Renal pelvis (tissue), 12 donors: ENCODE measurements around the gene MFAP3. TPM values are rescaled to one million over a fixed set of nuclear protein-coding genes. Genes with fewer than 3 reads are reported as not detected.
"Not testable (repeated sequence)": the region's sequence is repeated elsewhere in the genome, so short reads cannot be mapped to it uniquely, and the experiment has no call there.

ENCODE experiments used
- DNase-seq: peaks from one replicate; pipeline ENCODE4 v3.0.0-alpha.2; 2013
- long read RNA-seq, 16 experiments: transcript quantifications; one replicate each; lab custom pipeline, GENCODE V29; 2026
- polyA plus RNA-seq, 3 donors: library from polyadenylated mRNA; unstranded; fragments of 120-200 nt; gene quantifications; one replicate each; pipeline ENCODE4 v1.2.1, GENCODE V29; 2013; ENCODE audit not compliant: insufficient read length in 3 of 3

The MFAP3 gene
- polyA plus RNA-seq: 10 to 100 TPM; 42.2 to 48.7 (median 44.1) TPM
- long read RNA-seq, donor 1, partial matches to known transcripts: 0 of 3 reads
- long read RNA-seq, donor 1, other reads (novel, unspliced or antisense): 0 of 3 reads
- long read RNA-seq, donor 2, partial matches to known transcripts: 0 of 1 reads
- long read RNA-seq, donor 2, other reads (novel, unspliced or antisense): 0 of 1 reads
- long read RNA-seq, donor 3, partial matches to known transcripts: 0 of 3 reads
- long read RNA-seq, donor 3, other reads (novel, unspliced or antisense): 0 of 3 reads
- long read RNA-seq, donor 4, partial matches to known transcripts: 0 of 5 reads
- long read RNA-seq, donor 4, other reads (novel, unspliced or antisense): 0 of 5 reads
- long read RNA-seq, donor 5, partial matches to known transcripts: 0 of 2 reads
- long read RNA-seq, donor 5, other reads (novel, unspliced or antisense): 0 of 2 reads
- long read RNA-seq, donor 6, transcript MFAP3-212 (3 exons, 643 nt): major isoform, 6 of 7 reads
- long read RNA-seq, donor 6, partial matches to known transcripts: 0 of 7 reads
- long read RNA-seq, donor 6, other reads (novel, unspliced or antisense): 0 of 7 reads
- long read RNA-seq, donor 7, partial matches to known transcripts: 7 of 10 reads
- long read RNA-seq, donor 7, other reads (novel, unspliced or antisense): 0 of 10 reads
- long read RNA-seq, donor 8, partial matches to known transcripts: 5 of 8 reads
- long read RNA-seq, donor 8, other reads (novel, unspliced or antisense): 0 of 8 reads
- long read RNA-seq, donor 9, transcript MFAP3-212 (3 exons, 643 nt): major isoform, 7 of 8 reads
- long read RNA-seq, donor 9, partial matches to known transcripts: 0 of 8 reads
- long read RNA-seq, donor 9, other reads (novel, unspliced or antisense): 0 of 8 reads
- long read RNA-seq, donor 10, transcript MFAP3-212 (3 exons, 643 nt): major isoform, 6 of 6 reads
- long read RNA-seq, donor 10, partial matches to known transcripts: 0 of 6 reads
- long read RNA-seq, donor 10, other reads (novel, unspliced or antisense): 0 of 6 reads
- long read RNA-seq, donor 11, partial matches to known transcripts: 0 of 5 reads
- long read RNA-seq, donor 11, other reads (novel, unspliced or antisense): 0 of 5 reads
- long read RNA-seq, donor 12, transcript MFAP3-212 (3 exons, 643 nt): major isoform, 7 of 16 reads
- long read RNA-seq, donor 12, partial matches to known transcripts: 7 of 16 reads
- long read RNA-seq, donor 12, other reads (novel, unspliced or antisense): 0 of 16 reads
- long read RNA-seq, donor 13, partial matches to known transcripts: 15 of 17 reads
- long read RNA-seq, donor 13, other reads (novel, unspliced or antisense): 0 of 17 reads
- long read RNA-seq, donor 14, transcript MFAP3-212 (3 exons, 643 nt): major isoform, 6 of 6 reads
- long read RNA-seq, donor 14, partial matches to known transcripts: 0 of 6 reads
- long read RNA-seq, donor 14, other reads (novel, unspliced or antisense): 0 of 6 reads
- long read RNA-seq, donor 15, transcript MFAP3-212 (3 exons, 643 nt): major isoform, 6 of 8 reads
- long read RNA-seq, donor 15, partial matches to known transcripts: 0 of 8 reads
- long read RNA-seq, donor 15, other reads (novel, unspliced or antisense): 0 of 8 reads
- long read RNA-seq, donor 16, transcript MFAP3-212 (3 exons, 643 nt): major isoform, 6 of 7 reads
- long read RNA-seq, donor 16, partial matches to known transcripts: 0 of 7 reads
- long read RNA-seq, donor 16, other reads (novel, unspliced or antisense): 0 of 7 reads

GRCh38 chr5:154038707-154039457, at the start of gene MFAP3, which contains the start of gene FAM114A2:
TSS of gene MFAP3 (plus strand) at chr5:154038967. CDS start at chr5:154049723, 10,756 bp downstream.
TSS of gene FAM114A2 (minus strand) at chr5:154038910. CDS start at chr5:154034953, 3,957 bp downstream.
- DNase-seq: peak; percentile 87

GRCh38 chr5:153991168-153991567, 47.6 kb upstream of the MFAP3 start:
- no peak for DNase-seq

GRCh38 chr5:153998010-153998409, 40.8 kb upstream of the MFAP3 start:
- DNase-seq: no peak

DNA sequence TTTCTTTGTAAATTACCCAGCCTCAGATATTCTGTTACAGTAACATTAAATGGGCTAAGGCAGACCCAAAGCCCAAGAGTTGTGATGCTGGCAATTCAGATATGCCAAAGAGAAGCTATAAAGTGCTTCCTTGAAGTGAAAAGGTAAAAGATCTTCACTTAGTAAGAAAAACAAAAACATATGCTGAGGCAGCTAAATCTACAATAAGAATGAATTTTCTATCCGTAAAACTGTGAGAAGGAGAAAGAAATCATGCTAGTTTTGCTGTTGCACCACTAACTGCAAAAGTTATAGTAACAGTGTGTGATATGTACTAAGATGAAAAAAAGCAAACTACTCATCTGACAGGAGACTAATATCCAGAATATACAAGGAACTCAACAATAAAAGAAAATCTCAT, 40.0 kb upstream of the MFAP3 start:
- no peak for DNase-seq

DNA sequence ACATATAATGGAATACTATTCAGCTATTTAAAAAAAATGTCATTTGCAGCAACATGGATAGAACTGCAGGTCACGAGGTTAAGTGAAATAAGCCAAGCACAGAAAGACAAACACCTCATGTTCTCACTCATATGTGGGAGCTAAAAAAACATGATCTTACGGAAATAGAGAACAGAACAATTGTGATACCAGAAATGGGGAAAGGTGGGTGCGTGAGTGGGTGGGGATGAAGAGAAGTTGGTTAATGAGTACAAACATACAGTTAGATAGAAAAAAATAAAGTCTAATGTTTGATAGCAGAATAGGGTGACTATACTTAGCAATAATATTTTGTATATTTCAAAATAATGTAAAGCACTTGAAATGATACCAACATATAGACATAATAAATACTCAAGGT, 38.8 kb upstream of the MFAP3 start:
- DNase-seq: no peak

GRCh38 chr5:154000703-154001102, 38.1 kb upstream of the MFAP3 start:
- DNase-seq: no peak

DNA sequence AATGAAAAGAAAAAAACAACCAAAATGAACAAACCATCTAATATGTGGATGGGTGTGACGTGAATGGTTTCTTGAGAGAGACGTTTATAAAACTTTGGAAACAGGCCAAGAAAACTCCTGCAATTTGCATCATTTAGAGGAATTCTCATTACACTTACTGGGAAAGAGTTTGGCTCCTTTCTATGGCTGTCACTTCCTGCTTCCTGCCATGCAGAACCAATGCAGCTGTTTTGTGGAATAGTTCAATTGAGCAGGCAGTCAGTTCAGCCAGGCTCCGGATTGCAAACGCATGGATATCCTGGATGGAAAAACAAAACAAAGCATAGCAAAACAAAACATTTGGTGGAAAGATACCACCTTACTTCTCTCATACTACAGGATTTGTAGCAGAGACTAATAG, 36.7 kb upstream of the MFAP3 start:
- DNase-seq: peak; percentile 57

DNA sequence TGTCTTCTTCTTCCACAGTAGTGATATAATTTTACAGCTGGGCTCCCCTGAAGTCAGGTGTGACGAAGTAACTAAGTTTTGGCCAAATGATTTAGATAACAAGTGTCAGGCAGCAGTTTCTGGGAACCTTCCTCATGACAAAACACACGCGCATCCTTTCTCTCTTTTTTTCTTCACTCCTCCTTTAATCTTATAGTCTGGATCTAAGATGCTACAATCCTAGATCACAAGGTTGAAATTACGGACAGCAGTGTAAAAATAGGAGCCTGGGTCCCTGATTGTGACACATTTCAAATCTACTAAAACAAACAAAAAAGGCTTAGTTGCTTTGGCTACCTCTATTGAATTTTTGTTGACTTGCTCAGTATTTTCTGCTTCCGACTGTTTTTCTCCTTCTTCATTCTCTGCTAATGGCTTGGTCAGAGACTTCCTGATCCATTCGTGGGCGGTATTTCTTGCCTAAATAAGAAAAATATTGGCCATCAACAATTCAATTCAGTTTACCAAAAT, 36.2 kb upstream of the MFAP3 start:
- no peak for DNase-seq

- DNase-seq: no peak
These were observed 33.1 kb upstream of the MFAP3 start for GRCh38 chr5:154005648-154006047.

GRCh38 chr5:154010660-154011059, 28.1 kb upstream of the MFAP3 start:
- DNase-seq: no peak

GRCh38 chr5:154015071-154015693, 23.6 kb upstream of the MFAP3 start:
- DNase-seq: no peak

DNA sequence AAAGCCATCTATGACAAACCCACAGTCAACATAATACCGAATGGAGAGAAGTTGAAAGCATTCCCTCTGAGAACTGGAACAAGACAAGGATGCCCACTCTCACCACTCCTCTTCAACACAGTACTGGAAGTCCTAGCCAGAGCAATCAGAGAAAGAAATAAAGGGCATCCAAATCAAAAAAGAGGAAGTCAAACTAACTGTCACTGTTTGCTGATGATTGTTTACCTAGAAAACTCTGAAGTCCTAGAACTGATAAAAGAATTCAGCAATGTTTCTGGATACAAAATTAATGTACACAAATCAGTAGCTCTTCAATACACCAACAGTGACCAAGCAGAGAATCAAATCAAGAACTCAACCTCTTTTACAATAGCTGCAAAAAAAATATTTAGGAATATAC, 19.8 kb upstream of the MFAP3 start:
- not testable (repeated sequence) for DNase-seq

DNA sequence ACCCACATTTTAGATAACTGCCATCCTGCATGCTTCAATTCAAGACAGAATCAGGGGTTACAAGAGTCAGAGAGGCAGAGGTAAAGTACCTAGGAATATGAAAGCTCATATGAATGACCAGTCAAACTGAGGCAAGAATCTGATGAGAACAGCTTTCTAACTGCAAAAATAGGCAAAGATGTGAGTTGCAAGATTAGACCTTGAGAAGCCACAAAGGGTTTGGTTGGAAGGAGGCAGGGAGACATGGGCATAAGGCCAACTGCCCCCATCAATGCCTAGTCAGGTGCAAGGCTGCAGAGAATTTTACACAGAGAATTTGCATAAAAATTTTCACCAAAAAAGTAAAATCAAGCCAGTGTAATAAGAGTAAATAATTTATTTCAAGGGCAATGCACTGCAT, 12.8 kb upstream of the MFAP3 start:
- DNase-seq: no peak

GRCh38 chr5:154031937-154032489, 6.8 kb upstream of the MFAP3 start:
- DNase-seq: no peak

DNA sequence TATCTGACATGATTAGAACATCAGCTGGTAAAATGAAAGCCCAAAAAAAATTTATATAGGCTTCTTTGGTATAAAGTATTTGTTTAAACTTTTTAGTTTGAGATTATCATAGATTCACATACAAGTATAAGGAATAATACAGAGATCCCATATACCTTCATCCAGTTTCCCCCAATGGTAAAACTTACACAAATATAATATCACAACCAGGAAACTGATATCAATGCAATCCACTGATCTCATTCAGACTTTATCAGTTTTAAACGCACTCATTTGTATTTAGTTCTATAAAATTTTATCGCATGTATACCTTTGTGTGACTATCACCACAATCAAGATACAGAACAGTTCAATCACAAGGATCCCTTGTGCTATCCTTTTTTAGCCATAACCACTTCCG, 3.8 kb upstream of the MFAP3 start:
- no peak for DNase-seq

GRCh38 chr5:154038261-154038706, 483 bp upstream of the MFAP3 start:
- DNase-seq: no peak

- DNase-seq: no peak
These were observed 677 bp downstream of the MFAP3 start for GRCh38 chr5:154039458-154039829.

GRCh38 chr5:154042766-154043165, 4.0 kb downstream of the MFAP3 start:
- no peak for DNase-seq

DNA sequence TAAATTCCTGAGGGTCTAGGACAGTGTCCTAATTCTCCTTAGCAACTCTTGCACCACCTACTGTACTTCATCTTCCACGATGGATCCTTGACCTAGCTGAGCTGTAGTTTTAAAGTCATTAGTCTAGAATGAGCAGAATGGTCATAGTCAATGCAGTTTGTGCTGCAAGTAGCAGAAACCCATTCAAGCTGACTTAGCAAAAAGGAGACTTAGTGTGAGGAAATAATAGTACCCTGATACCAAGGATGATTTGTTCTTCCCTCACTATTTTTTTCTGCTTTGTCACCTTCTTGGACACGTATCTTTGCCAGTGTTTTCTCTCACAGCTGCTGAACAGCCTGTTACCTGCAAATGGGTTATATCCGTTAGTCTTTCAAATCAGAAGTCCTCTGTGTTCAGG, 5.3 kb downstream of the MFAP3 start:
- DNase-seq: no peak
